ENCODE data around the gene NELFE.
"Not testable (repeated sequence)": the region's sequence is repeated elsewhere in the genome, so short reads cannot be mapped to it uniquely, and the experiment has no call there.

The NELFE gene, protein sequence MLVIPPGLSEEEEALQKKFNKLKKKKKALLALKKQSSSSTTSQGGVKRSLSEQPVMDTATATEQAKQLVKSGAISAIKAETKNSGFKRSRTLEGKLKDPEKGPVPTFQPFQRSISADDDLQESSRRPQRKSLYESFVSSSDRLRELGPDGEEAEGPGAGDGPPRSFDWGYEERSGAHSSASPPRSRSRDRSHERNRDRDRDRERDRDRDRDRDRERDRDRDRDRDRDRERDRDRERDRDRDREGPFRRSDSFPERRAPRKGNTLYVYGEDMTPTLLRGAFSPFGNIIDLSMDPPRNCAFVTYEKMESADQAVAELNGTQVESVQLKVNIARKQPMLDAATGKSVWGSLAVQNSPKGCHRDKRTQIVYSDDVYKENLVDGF

DNA sequence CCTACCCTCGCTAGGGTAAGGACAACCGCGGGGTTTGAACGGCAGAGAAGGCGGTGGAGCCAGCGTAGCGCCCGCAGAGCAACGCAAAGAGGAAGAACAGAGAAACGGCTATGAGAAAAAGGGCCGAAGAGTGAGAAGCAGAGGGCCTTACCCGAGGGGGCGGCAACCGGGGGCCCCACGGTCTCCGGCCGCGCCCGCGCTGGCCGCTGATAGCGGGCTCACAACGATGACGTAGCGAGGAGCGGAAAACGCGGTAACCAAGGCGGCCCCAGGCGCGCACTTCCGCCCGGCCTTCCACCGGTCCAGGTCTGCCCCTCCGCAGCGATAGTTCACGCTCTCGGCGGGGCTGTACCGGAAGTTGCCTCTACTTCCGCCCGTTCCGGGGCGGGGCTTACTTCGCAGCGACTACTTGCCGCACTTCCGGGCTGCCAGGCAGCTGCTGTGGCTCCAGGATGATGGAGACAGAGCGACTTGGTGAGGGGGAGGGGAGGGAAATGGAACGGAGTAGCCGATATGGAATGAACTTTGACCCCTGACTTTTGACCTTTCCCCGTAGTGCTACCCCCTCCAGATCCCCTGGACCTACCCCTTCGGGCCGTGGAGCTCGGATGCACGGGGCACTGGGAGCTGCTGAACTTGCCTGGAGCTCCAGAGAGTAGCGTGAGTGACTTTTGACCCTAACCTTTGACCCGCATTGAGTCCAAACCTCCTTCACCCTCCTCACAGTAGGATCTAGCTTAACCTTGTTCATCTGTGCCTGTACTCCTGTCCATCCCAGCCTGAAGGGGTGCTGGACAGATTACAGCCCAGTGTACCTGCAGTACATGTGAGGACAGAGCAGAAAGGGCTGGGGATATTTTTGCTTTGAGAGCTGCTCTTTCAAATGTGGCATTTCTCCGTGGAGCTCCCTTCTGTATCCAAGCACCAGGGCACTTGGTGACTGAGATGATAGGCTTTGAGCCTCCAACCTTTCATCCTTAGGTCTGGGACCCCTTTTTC lies at the start of gene NELFE, which contains the start of gene SKIC2:
NELFE (minus strand) TSS at position 231 of the 999 bp plus-strand sequence. CDS start 525 bp downstream, outside the sequence.
SKIC2 (plus strand) TSS at position 435 of the 999 bp plus-strand sequence; CDS start at position 453, 18 bp downstream.
- peak; percentile 95 for DNase-seq (ENCODE audit: low read depth)

DNA sequence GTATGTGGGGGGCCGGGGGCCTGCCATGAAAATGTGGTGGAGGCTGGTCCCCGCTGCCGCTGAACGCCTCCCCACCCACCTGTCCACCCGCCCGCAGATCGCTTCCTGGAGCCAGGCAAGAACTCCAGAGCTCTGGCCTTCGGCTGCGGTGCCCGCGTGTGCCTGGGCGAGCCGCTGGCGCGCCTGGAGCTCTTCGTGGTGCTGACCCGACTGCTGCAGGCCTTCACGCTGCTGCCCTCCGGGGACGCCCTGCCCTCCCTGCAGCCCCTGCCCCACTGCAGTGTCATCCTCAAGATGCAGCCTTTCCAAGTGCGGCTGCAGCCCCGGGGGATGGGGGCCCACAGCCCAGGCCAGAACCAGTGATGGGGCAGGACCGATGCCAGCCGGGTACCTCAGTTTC lies 49.3 kb upstream of the NELFE start:
- not testable (repeated sequence) for DNase-seq (ENCODE audit: low read depth)

DNA sequence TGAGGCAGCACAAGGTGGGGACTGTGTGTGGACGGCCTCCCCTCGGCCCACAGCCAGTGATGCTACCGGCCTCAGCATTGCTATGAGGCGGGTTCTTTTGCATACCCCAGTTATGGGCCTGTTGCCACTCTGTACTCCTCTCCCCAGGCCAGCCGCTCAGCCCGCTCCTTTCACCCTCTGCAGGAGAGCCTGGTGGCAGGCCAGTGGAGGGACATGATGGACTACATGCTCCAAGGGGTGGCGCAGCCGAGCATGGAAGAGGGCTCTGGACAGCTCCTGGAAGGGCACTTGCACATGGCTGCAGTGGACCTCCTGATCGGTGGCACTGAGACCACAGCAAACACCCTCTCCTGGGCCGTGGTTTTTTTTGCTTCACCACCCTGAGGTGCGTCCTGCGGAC lies 48.3 kb upstream of the NELFE start:
- DNase-seq (ENCODE audit: low read depth) = not testable (repeated sequence)

DNA sequence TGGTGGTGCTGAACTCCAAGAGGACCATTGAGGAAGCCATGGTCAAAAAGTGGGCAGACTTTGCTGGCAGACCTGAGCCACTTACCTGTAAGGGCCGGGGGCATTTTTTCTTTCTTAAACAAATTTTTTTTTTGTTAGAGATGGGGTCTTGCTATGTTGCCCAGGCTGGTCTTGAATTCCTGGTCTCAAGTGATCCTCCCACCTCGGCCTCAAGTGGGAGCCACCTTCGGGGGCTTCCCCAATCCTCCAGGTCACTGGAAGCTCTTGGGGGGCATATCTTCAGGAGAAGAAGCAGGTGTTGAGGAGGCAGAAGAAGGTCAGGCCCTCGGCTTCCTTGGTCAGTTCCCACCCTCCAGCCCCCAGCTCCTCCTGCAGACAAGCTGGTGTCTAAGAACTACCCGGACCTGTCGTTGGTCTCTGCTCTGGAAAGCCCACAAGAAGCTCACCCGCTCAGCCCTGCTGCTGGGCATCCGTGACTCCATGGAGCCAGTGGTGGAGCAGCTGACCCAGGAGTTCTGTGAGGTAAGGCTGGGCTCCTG lies 47.3 kb upstream of the NELFE start:
- not testable (repeated sequence) for DNase-seq (ENCODE audit: low read depth)

DNA sequence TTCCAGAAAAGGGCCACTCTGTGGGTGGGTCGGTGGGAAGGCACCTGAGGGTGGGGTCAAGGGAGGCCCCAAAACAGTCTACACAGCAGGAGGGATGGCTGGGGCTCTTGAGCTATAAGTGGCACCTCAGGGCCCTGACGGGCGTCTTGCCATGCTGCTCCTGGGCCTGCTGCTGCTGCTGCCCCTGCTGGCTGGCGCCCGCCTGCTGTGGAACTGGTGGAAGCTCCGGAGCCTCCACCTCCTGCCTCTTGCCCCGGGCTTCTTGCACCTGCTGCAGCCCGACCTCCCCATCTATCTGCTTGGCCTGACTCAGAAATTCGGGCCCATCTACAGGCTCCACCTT lies 46.7 kb upstream of the NELFE start:
- not testable (repeated sequence) for DNase-seq (ENCODE audit: low read depth)

DNA sequence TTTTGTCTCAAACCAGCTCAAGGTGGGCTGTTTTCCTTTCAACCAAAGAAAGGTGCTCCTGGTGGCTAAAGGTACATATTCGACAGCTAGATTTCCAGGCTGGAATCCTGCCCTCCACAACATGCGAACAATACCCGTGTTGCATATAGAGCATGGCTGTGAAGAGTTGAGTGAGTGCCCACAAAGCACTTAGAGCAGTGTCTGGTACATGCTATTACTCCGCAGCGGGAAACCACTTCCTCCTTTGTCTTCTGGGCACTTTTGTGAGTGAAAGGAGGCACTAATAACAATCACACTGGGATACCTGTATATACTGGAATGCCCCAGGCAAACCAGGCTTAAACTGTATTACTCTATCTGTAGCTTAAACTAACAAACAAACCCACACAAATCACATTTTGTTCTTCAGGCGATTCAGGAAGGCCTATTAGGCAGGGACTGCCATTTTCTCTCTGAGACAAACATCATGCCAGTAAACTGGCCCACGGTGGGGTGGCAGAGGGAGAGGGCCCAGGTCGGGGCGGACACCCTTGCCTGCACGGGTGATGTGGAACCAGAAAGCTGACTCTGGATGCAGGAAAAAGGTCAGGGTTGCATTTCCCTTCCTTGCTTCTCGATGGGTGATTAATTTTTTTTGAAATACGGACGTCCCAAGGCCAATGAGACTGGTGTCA lies 46.2 kb upstream of the NELFE start:
- not testable (repeated sequence) for DNase-seq (ENCODE audit: low read depth)

DNA sequence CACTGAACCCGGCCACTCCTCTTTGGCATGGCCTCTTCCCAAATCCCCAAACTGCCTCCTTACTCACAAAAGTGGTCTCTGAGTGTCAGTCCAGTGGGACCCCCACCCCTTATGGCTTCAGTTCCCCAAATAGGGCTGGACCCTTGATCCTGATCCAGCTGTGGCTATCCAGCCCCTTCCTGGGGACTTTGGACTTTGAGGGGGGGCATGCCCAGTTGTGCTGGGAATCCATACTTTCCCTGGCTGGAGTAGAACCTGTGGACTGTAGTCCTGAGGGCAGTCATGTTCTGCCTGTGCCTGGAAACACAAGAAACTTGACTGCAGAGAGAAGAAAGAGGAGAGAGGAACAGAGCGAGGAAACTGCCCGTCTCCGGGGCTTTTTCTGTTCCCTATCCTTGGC lies 45.6 kb upstream of the NELFE start:
- DNase-seq (ENCODE audit: low read depth) = not testable (repeated sequence)

DNA sequence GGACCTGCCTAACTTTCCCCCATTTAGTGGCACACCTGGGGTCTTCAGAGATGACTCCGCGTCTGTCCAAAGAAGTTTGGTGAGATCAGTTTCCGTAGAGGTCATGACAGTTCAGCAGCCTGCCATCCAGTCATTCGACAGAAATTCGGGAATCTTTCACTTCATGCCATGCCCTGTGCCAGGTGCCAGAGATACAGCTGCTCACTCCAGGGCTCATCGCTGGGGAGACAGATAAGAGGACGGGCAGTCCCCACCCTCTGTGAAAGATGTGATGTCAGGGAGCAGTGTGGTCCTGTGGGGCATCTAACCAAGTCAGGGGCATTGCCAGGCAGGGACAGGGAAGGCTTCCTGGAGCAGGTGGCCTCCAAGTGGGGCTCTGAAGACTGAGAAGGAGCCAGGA lies 44.5 kb upstream of the NELFE start:
- DNase-seq (ENCODE audit: low read depth) = not testable (repeated sequence)

DNA sequence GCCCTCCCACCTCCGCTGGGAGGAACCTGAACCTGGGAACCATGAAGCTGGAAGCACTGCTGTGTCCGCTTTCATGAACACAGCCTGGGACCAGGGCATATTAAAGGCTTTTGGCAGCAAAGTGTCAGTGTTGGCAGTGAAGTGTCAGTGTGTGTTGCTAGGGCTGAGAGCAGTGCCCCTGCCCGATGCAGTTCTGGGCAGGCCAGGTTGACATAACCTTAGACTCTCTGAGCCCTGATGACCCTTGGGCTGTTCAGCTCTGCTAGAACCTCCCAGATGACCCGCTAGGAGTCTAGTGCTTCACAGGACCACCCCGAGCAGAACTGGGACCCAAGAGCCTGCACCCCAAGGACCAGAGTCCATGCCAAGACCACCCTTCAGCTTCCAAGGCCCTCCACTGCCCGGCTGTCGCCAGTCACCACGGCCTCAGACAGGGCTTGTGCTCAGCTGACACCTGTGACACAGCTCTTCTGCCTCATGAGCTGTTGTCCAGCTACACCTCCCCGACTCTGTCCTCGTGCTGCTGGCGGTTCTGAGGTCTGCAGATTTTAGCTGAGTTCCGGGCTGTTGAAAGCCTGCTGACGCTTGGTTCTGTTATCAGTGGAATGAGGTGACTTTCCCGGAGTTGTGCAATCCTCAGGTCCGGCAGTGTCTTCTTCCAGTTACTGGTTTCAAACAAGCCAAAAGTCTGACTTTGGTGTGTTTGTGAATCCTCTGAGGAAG lies 43.9 kb upstream of the NELFE start:
- not testable (repeated sequence) for DNase-seq (ENCODE audit: low read depth)

DNA sequence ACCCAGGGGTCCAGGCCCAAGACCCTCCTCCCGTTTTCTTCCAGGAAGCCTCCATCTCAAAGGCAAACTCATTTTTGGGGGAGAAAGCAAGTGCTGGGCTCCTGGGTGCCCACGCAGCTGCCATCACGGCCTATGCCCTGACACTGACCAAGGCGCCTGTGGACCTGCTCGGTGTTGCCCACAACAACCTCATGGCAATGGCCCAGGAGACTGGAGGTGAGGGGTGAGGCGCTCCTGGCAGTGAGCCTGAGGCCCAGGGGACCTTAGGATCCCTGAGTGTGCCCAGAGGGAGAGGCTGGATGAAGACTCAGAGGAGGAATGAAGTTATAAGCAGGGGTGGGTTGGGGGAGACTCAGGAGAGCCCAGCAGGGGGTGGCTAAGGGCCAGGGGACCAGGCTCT lies 37.6 kb upstream of the NELFE start:
- DNase-seq (ENCODE audit: low read depth) = not testable (repeated sequence)

DNA sequence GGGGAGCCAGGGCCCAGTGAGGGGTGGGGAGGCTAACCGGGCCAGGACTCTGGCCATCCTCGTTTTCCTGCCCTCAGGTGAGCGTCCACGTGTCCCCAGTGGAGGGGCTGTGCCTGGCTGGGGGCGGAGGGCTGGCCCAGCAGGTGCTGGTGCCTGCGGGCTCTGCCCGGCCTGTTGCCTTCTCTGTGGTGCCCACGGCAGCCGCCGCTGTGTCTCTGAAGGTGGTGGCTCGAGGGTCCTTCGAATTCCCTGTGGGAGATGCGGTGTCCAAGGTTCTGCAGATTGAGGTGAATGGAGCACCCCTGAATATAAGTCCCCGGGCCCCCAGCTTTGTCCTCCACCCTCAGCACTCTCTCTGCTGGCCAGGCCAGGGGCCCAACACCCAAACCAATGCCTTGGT lies 35.6 kb upstream of the NELFE start:
- DNase-seq (ENCODE audit: low read depth) = not testable (repeated sequence)

DNA sequence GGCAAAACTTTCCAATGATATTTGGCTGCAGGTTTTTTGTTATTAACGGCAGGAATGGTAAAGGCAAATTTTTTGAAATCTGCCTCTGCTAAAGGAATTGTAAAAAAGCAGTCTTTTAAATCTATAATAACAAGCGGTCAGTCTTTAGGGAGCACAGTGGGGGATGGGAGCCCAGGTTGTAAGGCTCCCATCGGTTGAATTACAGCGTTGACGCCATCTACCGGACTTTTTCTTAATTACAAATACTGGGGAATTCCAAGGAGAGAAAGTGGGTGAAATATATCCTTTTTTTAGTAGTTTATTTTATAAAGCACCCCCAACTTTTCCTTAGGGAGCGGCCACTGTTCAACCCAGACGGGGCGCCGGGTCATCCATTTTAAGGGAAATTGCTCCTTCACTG lies 30.6 kb upstream of the NELFE start:
- DNase-seq (ENCODE audit: low read depth) = not testable (repeated sequence)

DNA sequence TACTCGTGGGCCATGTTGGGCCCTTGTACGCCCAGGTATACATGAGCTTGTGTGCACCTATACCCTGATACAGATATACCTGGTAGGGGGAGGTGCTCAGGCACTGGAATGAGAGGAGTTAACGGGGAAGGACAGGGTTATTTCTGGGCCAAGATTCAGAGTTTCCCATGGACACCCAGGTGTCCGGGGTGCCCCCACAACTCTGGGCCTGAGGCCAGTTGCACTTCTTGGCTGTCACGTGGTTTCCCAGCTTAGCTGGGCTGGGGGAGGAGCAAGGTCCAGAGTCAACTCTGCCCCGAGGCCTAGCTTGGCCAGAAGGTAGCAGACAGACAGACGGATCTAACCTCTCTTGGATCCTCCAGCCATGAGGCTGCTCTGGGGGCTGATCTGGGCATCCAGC lies 23.0 kb upstream of the NELFE start, which contains the start of gene C4A:
C4A (plus strand) TSS at position 314 of the 400 bp plus-strand sequence; CDS start at position 365, 51 bp downstream.
- DNase-seq (ENCODE audit: low read depth) = not testable (repeated sequence)

DNA sequence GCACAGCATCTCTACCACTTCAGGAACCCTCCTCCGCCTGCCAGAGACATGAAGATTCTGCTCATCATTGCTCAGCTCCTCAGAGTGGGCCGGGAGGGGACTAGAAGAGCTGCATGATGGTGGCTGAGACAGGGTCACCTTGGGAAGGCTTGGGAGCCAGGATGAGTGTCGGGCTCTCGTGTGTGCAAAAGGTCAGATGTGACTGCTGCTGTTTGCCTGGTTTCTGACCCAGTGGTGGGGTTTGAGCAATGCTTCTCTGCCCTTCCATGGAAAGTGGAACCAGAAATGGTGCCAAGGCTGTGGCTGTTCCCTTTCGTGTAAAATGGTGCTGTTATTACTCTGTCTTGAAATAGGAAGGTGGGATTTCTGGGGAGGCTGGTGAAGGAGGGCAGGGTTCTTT lies 22.2 kb upstream of the NELFE start:
- DNase-seq (ENCODE audit: low read depth) = not testable (repeated sequence)

DNA sequence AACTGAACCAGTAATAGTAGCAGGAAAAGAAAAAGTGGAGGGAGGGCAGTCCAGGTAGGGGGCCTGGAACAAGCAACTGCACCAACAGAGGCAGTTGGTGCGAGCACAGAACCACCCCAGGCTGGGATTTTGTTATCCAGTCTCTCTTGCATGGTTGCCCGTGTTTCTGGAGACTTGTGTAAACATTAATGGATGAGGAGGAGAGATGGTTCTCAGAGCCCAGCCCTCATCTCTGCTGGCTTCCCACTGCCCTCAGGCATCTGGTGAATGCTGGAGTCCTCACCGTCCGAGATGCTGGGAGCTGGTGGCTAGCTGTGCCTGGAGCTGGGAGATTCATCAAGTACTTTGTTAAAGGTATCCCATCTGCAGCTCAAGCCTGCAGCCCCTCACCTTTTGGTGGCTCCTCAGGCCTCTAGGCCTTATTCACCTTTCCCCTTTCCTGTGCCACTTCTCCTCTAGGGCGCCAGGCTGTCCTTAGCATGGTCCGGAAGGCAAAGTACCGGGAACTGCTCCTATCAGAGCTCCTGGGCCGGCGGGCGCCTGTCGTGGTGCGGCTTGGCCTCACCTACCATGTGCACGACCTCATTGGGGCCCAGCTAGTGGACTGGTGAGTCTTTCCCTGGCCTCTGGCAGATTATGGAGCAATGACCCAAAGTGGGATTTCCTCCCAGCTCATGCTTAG lies 21.6 kb upstream of the NELFE start:
- DNase-seq (ENCODE audit: low read depth) = not testable (repeated sequence)

DNA sequence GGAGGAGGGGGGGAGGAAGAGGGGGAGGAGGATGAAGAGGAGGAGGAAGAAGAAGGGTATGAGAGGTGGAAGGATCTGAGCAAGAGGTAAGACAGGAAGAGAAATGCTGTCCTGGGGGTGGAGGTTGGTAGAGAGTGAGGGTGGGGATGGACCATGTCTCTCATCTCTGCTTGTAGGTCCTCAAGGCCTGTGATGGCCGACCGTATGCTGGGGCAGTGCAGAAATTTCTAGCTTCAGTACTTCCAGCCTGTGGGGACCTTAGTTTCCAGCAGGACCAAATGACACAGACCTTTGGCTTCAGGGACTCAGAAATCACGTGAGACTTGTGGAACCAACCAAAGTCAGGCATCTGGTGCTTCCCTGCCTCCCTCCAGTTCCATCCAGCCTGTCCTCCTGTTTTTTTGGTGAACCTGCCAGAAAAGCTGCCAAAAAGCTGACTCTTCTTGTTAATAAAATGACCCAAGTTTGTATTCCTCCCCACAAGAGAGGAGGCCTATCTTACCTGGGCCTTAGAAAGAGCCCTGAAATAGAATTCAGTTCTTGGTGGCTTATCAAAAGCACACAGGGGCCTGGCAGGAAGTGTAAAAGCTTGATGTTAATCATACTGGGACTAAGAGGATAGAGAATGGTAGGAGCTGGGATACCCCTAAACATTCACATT lies 20.6 kb upstream of the NELFE start:
- no peak for DNase-seq (ENCODE audit: low read depth)

DNA sequence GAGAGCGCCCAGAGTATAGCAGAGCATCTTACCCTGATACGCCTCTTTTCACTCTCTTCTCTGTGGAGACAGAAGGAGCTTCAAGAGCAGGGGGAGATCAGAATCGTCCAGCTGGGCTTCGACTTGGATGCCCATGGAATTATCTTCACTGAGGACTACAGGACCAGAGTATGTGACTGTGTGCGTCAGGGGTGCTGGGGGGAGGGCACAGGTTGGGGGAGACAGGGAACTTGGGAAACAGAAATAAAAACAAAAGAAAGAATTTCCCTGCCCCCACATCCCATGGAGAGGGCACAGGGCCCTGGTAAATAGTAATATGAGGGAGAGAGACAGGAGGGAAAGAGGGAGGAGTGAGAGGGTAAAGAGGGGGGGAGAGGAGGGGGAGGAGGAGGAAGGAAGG lies 20.1 kb upstream of the NELFE start:
- no peak for DNase-seq (ENCODE audit: low read depth)

DNA sequence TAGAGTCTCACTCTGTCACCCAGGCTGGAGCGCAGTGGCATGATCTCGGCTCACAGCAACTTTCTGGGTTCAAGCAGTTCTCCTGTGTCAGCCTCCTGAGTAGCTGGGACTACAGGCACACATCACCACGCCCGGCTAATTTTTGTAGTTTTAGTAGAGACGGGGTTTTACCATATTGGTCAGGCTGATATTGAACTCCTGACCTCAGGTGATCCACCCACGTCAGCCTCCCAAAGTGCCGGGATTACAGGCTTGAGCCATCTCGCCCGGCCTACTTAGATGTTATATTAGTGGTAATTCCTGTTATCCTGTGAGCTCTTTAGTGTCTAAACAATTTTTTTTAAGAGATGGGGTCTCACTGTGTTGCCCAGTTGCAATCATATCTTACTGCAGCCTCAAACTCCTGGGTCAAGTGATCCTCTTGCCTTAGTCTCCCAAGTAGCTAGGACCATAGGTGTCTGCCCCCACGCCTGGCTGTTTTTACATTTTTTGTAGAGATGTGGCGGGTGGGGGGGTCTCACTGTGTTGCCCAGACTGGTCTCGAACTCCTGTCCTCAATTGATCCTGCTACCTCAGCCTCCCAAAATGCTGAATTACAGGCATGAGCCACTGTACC lies 19.2 kb upstream of the NELFE start:
- no peak for DNase-seq (ENCODE audit: low read depth)

DNA sequence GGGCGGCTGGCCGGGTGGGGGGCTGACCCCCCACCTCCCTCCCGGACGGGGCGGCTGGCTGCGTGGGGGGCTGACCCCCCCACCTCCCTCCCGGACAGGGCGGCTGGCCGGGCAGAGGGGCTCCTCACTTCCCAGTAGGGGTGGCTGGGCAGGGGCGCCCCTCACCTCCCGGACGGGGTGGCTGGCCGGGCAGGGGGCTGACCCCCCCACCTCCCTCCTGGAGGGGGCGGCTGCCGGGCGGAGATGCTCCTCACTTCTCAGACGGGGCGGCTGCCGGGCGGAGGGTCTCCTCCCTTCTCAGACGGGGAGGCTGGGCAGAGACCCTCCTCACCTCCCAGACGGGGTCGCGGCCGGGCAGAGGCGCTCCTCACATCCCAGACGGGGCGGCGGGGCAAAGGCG lies 17.3 kb upstream of the NELFE start:
- not testable (repeated sequence) for DNase-seq (ENCODE audit: low read depth)

Measured in GM04504 (cell line).